WTC11 (cell line): ENCODE measurements around the gene POP5. TPM values are rescaled to one million over a fixed set of nuclear protein-coding genes. Genes with fewer than 3 reads are reported as not detected.
A peak's percentile ranks its signal among the peaks of the same experiment; 100 is the strongest.

Source experiments
- ATAC-seq: fragments of 200-7000 bp; cut with Tn5 transposase; 2 replicates; pipeline ENCODE4 v1.10.0; 2021; ENCODE audit warnings: mild to moderate bottlenecking, moderate library complexity
- CTCF ChIA-PET: fragments of 300-600 bp; sonication (Branson Sonifier 250); formaldehyde crosslinking; loops from one replicate; lab custom pipeline; 2021; ENCODE audit warnings: antibody characterized with exemption; lab: Charles Lee
- POLR2A ChIA-PET: fragments of 350-600 bp; sonication (Branson Sonifier 250); formaldehyde crosslinking; loops from one replicate; lab custom pipeline; 2021; ENCODE audit warnings: antibody characterized with exemption; lab: Charles Lee
- DNase-seq: peaks from one replicate; pipeline ENCODE4 v3.0.0; 2021; ENCODE audit warnings: low spot score
- H3K27ac Mint-ChIP-seq: 2 replicates; pipeline ENCODE4 v1.8.0; 2021; ENCODE audit warnings: mixed read lengths
- H3K27me3 Mint-ChIP-seq: 2 replicates; pipeline ENCODE4 v1.8.0; 2021; ENCODE audit warnings: low read depth, mild to moderate bottlenecking, moderate library complexity, mixed read lengths
- H3K36me3 Mint-ChIP-seq: 2 replicates; pipeline ENCODE4 v1.8.0; 2021; ENCODE audit warnings: mixed read lengths
- H3K4me1 Mint-ChIP-seq: 2 replicates; pipeline ENCODE4 v1.8.0; 2022; ENCODE audit warnings: mixed read lengths
- H3K4me3 Mint-ChIP-seq: 2 replicates; pipeline ENCODE4 v1.8.0; 2021; ENCODE audit warnings: mild to moderate bottlenecking, moderate library complexity, mixed read lengths
- H3K9me3 Mint-ChIP-seq: 2 replicates; pipeline ENCODE4 v1.8.0; 2021; ENCODE audit warnings: mixed read lengths
- ATF3 ChIP-seq: sonication (generic); formaldehyde crosslinking; conservative IDR thresholded peaks from 2 replicates; pipeline ENCODE4 v1.8.1; 2022; ENCODE audit warnings: mild to moderate bottlenecking, missing genetic modification reagents
- ATF6 ChIP-seq: sonication (generic); formaldehyde crosslinking; IDR thresholded peaks from 2 replicates; pipeline ENCODE4 v1.8.1; 2023; ENCODE audit warnings: mild to moderate bottlenecking, missing genetic modification reagents
- CBFB ChIP-seq: sonication (generic); formaldehyde crosslinking; IDR thresholded peaks from 2 replicates; pipeline ENCODE4 v1.8.1; 2022; ENCODE audit warnings: mild to moderate bottlenecking, low read depth, missing genetic modification reagents
- CREB1 ChIP-seq: sonication (generic); formaldehyde crosslinking; IDR thresholded peaks from 2 replicates; pipeline ENCODE4 v1.8.0; 2023; ENCODE audit warnings: mild to moderate bottlenecking, missing genetic modification reagents
- E2F4 ChIP-seq: sonication (generic); formaldehyde crosslinking; IDR thresholded peaks from 2 replicates; pipeline ENCODE4 v1.8.1; 2022; ENCODE audit warnings: low read depth, mild to moderate bottlenecking, moderate library complexity, missing genetic modification reagents, borderline replicate concordance
- ERG ChIP-seq: fragments of 250-450 bp; sonication (Bioruptor Pico); IDR thresholded peaks from 2 replicates; pipeline ENCODE4 v1.8.0; 2021; ENCODE audit warnings: mild to moderate bottlenecking
- FOXK1 ChIP-seq: sonication (generic); formaldehyde crosslinking; IDR thresholded peaks from 2 replicates; pipeline ENCODE4 v1.8.0; 2022; ENCODE audit warnings: mild to moderate bottlenecking, moderate library complexity, missing genetic modification reagents
- HMGA2 ChIP-seq: fragments of 250-450 bp; sonication (Bioruptor Pico); IDR thresholded peaks from 2 replicates; pipeline ENCODE4 v1.4.0; 2021; ENCODE audit warnings: mild to moderate bottlenecking, moderate library complexity
- HMGXB4 ChIP-seq: sonication (generic); formaldehyde crosslinking; IDR thresholded peaks from 2 replicates; pipeline ENCODE4 v1.8.1; 2023; ENCODE audit warnings: mild to moderate bottlenecking, moderate library complexity, missing genetic modification reagents
- IRF1 ChIP-seq: sonication (generic); formaldehyde crosslinking; IDR thresholded peaks from 2 replicates; pipeline ENCODE4 v1.8.0; 2023; ENCODE audit warnings: missing genetic modification reagents
- JAZF1 ChIP-seq: fragments of 250-450 bp; sonication (Bioruptor Pico); IDR thresholded peaks from 2 replicates; pipeline ENCODE4 v1.9.0; 2021; ENCODE audit warnings: moderate library complexity, mild to moderate bottlenecking, inconsistent platforms
- NR1H2 ChIP-seq: sonication (generic); formaldehyde crosslinking; IDR thresholded peaks from 2 replicates; pipeline ENCODE4 v1.9.0; 2021; ENCODE audit warnings: mild to moderate bottlenecking, moderate library complexity, missing genetic modification reagents
- PRRX2 ChIP-seq: fragments of 250-450 bp; sonication (Bioruptor Pico); IDR thresholded peaks from 2 replicates; pipeline ENCODE4 v1.8.0; 2021; ENCODE audit warnings: mild to moderate bottlenecking
- RORB ChIP-seq: fragments of 250-450 bp; sonication (Bioruptor Pico); IDR thresholded peaks from 2 replicates; pipeline ENCODE4 v1.9.0; 2021; ENCODE audit warnings: mild to moderate bottlenecking
- SMAD3 ChIP-seq: sonication (generic); formaldehyde crosslinking; IDR thresholded peaks from 2 replicates; pipeline ENCODE4 v1.8.0; 2022; ENCODE audit warnings: missing genetic modification reagents, mild to moderate bottlenecking, borderline replicate concordance
- SP1 ChIP-seq: sonication (generic); formaldehyde crosslinking; conservative IDR thresholded peaks from 2 replicates; pipeline ENCODE4 v1.8.1; 2022; ENCODE audit warnings: missing genetic modification reagents
- TEAD1 ChIP-seq: sonication (generic); formaldehyde crosslinking; IDR thresholded peaks from 2 replicates; pipeline ENCODE4 v1.8.0; 2022; ENCODE audit warnings: mild to moderate bottlenecking, missing genetic modification reagents
- TEAD4 ChIP-seq: sonication (generic); formaldehyde crosslinking; IDR thresholded peaks from 2 replicates; pipeline ENCODE4 v1.8.0; 2022; ENCODE audit warnings: mild to moderate bottlenecking, missing genetic modification reagents
- ZBTB21 ChIP-seq: sonication (generic); formaldehyde crosslinking; IDR thresholded peaks from 2 replicates; pipeline ENCODE4 v1.8.1; 2023; ENCODE audit warnings: mild to moderate bottlenecking, missing genetic modification reagents, borderline replicate concordance
- ZNF138 ChIP-seq: sonication (generic); formaldehyde crosslinking; conservative IDR thresholded peaks from 2 replicates; pipeline ENCODE4 v1.8.1; 2022; ENCODE audit warnings: mild to moderate bottlenecking, moderate library complexity, missing genetic modification reagents
- ZNF232 ChIP-seq: sonication (generic); formaldehyde crosslinking; IDR thresholded peaks from 2 replicates; pipeline ENCODE4 v1.8.0; 2022; ENCODE audit warnings: mild to moderate bottlenecking, missing genetic modification reagents
- ZNF317 ChIP-seq: sonication (generic); formaldehyde crosslinking; IDR thresholded peaks from 2 replicates; pipeline ENCODE4 v1.8.1; 2023; ENCODE audit warnings: low read depth, mild to moderate bottlenecking, moderate library complexity, missing genetic modification reagents, borderline replicate concordance
- ZNF423 ChIP-seq: fragments of 250-450 bp; sonication (Bioruptor Pico); IDR thresholded peaks from 2 replicates; pipeline ENCODE4 v2.1.2; 2022; ENCODE audit warnings: mild to moderate bottlenecking, moderate library complexity
- total RNA-seq: library from RNA; stranded (reverse); gene quantifications from 3 replicates; pipeline ENCODE4 v1.2.3, GENCODE V29; 2021

Gene POP5
- total RNA-seq, 1 experiment from 2014 or later: 54.7 TPM

- Mint-ChIP-seq H3K27ac (no peak overlapping the region), H3K9me3 (no peaks in the 10 kb centered on the region), H3K4me1 (no peaks in the 10 kb centered on the region), H3K27me3 (no peaks in the 10 kb centered on the region), H3K36me3 (peaks cover 33% of the 10 kb centered on the region), H3K4me3 (no peak overlapping the region)
- CTCF ChIA-PET: no interaction called here
- DNase-seq: no peak
- TF ChIP-seq CREB1 (CRISPR knock-in tag) (no peak), JAZF1 (CRISPR knock-in tag) (no peak), ATF6 (CRISPR knock-in tag) (no peak), TEAD1 (CRISPR knock-in tag) (no peak), ZNF317 (CRISPR knock-in tag) (no peak), ZNF138 (no peak), SP1 (CRISPR knock-in tag) (no peak), CBFB (no peak), HMGA2 (CRISPR knock-in tag) (no peak), ZBTB21 (CRISPR knock-in tag) (no peak), TEAD4 (CRISPR knock-in tag) (no peak), ATF3 (no peak), ERG (CRISPR knock-in tag) (no peak), NR1H2 (CRISPR knock-in tag) (no peak), FOXK1 (no peak), RORB (CRISPR knock-in tag) (no peak), ZNF423 (CRISPR knock-in tag) (no peak)
- TF ChIP-seq, all 79 proteins: peak for 0
- POLR2A ChIA-PET: no interaction called here
- ATAC-seq: no peak
These were observed 26.5 kb downstream of the POP5 start for GRCh38 chr12:120554678-120555077.

GRCh38 chr12:120546050-120546386 lies 35.2 kb downstream of the POP5 start:
- no peak for TF ChIP-seq IRF1 (CRISPR knock-in tag)
- H3K4me3 Mint-ChIP-seq: no peak overlapping the region
- ChIA-PET CTCF (interaction anchor here (0.9 kb wide), 1 partner anchor 41 kb away, joined by 3 read pairs; no protein-coding TSS in a partner anchor), POLR2A (no interaction called here)
- H3K4me1 Mint-ChIP-seq: no peaks in the 10 kb centered on the region
- H3K36me3 Mint-ChIP-seq: peaks cover 8% of the 10 kb centered on the region
- DNase-seq: no peak
- ATAC-seq: no peak
- H3K27ac Mint-ChIP-seq: peak overlapping the region; percentile 71
- no peaks in the 10 kb centered on the region for H3K27me3 Mint-ChIP-seq
- no peaks in the 10 kb centered on the region for H3K9me3 Mint-ChIP-seq

GRCh38 chr12:120544691-120545090 lies 36.5 kb downstream of the POP5 start:
- POLR2A ChIA-PET: interaction anchor here (0.7 kb wide), 1 partner anchor 743 kb away, joined by 3 read pairs; no protein-coding TSS in a partner anchor
- Mint-ChIP-seq H3K9me3 (no peaks in the 10 kb centered on the region), H3K27ac (no peak overlapping the region), H3K4me3 (no peak overlapping the region), H3K27me3 (no peaks in the 10 kb centered on the region), H3K36me3 (peaks cover 15% of the 10 kb centered on the region), H3K4me1 (no peaks in the 10 kb centered on the region)
- DNase-seq: no peak
- CTCF ChIA-PET: interaction anchor here (0.7 to 1.2 kb wide), 2 partner anchors 81 to 87 kb away, joined by 3 read pairs; no protein-coding TSS in a partner anchor
- no peak for ATAC-seq
- TF ChIP-seq ZNF232 (no peak), E2F4 (CRISPR knock-in tag) (no peak), SMAD3 (CRISPR knock-in tag) (no peak), HMGXB4 (no peak), ATF6 (CRISPR knock-in tag) (no peak), PRRX2 (CRISPR knock-in tag) (no peak), ZNF138 (no peak), FOXK1 (no peak)
